Measurements from ENCODE around the gene RAB19. TPM values are rescaled to one million over a fixed set of nuclear protein-coding genes. Genes with fewer than 3 reads are reported as not detected.
"Not testable (repeated sequence)": the region's sequence is repeated elsewhere in the genome, so short reads cannot be mapped to it uniquely, and the experiment has no call there.

RAB19 gene
- total and polyA plus RNA-seq, 3 donors from 2014 or later = 0.59 TPM; not detected in 2

- no peaks in the 10 kb centered on the region for H3K36me3 ChIP-seq (ENCODE audit: low read depth, missing control alignments)
- WGBS, 2 donors = 81 to 85% methylated on average over 4 of the region's 4 CpGs
- no peak overlapping the region for H3K27ac ChIP-seq
- intact Hi-C loops (cut with DNase I; ENCODE audit: low total_unique reads) = no loop called here
- H3K4me1 ChIP-seq = no peaks in the 10 kb centered on the region
- no peaks in the 10 kb centered on the region for H3K9me3 ChIP-seq
- H3K27me3 ChIP-seq = no peaks in the 10 kb centered on the region
- no peak overlapping the region for H3K4me3 ChIP-seq
- TF ChIP-seq CTCF (IDR thresholded peaks at IDR 0.05) (no peak), POLR2A (IDR thresholded peaks at IDR 0.05) (no peak)
- DNase-seq = no peak
Observed at GRCh38 chr7:140448781-140449480, 45.1 kb downstream of the RAB19 start.

GRCh38 chr7:140451716-140452115, 47.9 kb downstream of the RAB19 start:
- Histone ChIP-seq H3K9me3 (no peaks in the 10 kb centered on the region), H3K27me3 (no peaks in the 10 kb centered on the region), H3K36me3 (ENCODE audit: low read depth, missing control alignments) (no peaks in the 10 kb centered on the region), H3K4me1 (no peaks in the 10 kb centered on the region), H3K4me3 (no peak overlapping the region), H3K27ac (no peak overlapping the region)
- no peak for TF ChIP-seq CTCF (IDR thresholded peaks at IDR 0.05)
- no peak for TF ChIP-seq POLR2A (IDR thresholded peaks at IDR 0.05)
- DNase-seq = no peak
- intact Hi-C loops (cut with DNase I; ENCODE audit: low total_unique reads) = no loop called here
- WGBS, 2 donors = 54 to 69% methylated on average over 1 of the region's 1 CpG

- H3K36me3 ChIP-seq (ENCODE audit: low read depth, missing control alignments) = no peaks in the 10 kb centered on the region
- DNase-seq = no peak
- 89 to 94% methylated on average over 4 of the region's 4 CpGs for WGBS, 2 donors
- H3K9me3 ChIP-seq = no peaks in the 10 kb centered on the region
- no peaks in the 10 kb centered on the region for H3K4me1 ChIP-seq
- no peak overlapping the region for H3K27ac ChIP-seq
- intact Hi-C loops (cut with DNase I; ENCODE audit: low total_unique reads) = no loop called here
- TF ChIP-seq CTCF (IDR thresholded peaks at IDR 0.05) (no peak), POLR2A (IDR thresholded peaks at IDR 0.05) (no peak)
- no peaks in the 10 kb centered on the region for H3K27me3 ChIP-seq
- H3K4me3 ChIP-seq = no peak overlapping the region
Observed at GRCh38 chr7:140453273-140453672, 49.4 kb downstream of the RAB19 start.

GRCh38 chr7:140453785-140454656, 50.2 kb downstream of the RAB19 start:
- H3K4me1 ChIP-seq; H3K27ac ChIP-seq; intact Hi-C loops (cut with DNase I; ENCODE audit: low total_unique reads); H3K27me3 ChIP-seq; H3K9me3 ChIP-seq; H3K36me3 ChIP-seq (ENCODE audit: low read depth, missing control alignments); DNase-seq; H3K4me3 ChIP-seq: not testable (repeated sequence)
- 92 to 93% methylated on average over 9 of the region's 9 CpGs for WGBS, 2 donors

- Histone ChIP-seq H3K27me3 (no peaks in the 10 kb centered on the region), H3K9me3 (no peaks in the 10 kb centered on the region), H3K36me3 (ENCODE audit: low read depth, missing control alignments) (no peaks in the 10 kb centered on the region), H3K27ac (no peak overlapping the region), H3K4me1 (no peaks in the 10 kb centered on the region), H3K4me3 (no peak overlapping the region)
- 82 to 85% methylated on average over 8 of the region's 8 CpGs for WGBS, 2 donors
- DNase-seq = no peak
- no peak for TF ChIP-seq POLR2A (IDR thresholded peaks at IDR 0.05)
- TF ChIP-seq CTCF (IDR thresholded peaks at IDR 0.05) = no peak
- intact Hi-C loops (cut with DNase I; ENCODE audit: low total_unique reads) = no loop called here
Observed at GRCh38 chr7:140454657-140455015, 50.8 kb downstream of the RAB19 start.

All from testis (tissue), 3 donors.